ENCODE results near the gene ADAMTS10.
A peak's percentile ranks its signal among the peaks of the same experiment; 100 is the strongest.
"Not testable (repeated sequence)": the region's sequence is repeated elsewhere in the genome, so short reads cannot be mapped to it uniquely, and the experiment has no call there.

The ADAMTS10 gene

DNA sequence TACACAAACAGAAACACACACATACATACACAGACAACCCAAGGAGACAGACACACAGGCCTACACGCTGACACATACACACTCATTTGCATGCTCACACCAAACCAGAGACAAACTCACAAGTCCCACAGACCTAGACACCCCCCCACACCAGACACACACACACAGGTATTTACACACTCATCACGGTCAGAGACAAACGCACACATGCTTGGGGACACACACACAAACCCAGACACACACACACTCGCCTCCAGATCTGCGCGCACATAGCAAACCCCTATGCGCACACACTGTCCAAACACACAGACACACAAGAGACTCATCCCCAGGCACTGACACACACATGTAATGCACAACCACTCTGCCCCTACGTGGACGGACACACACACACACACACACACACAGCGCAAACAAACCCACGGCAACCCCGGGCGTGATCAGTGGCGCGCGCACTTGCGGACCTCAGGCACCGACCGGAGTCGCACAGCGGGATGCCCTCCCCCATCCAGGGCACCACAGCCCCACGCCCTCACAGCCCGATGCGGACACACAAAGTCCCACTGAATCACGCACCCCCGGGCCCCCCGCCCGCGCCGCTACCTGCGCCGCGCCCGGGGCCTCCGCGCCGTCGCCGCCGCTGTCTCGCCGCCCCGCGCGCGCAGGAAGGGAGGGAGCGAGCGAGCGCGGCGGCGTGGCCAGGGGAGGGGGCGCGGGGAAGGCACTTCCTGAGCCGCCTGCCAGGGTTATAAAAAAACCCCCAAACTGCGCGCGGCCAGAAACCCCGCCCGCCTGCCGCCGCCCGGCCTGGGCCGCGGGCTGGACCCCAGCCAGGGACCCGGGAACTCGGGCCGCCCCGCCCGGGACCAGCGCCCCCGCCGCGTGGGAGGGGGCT is at the start of gene ADAMTS10:
Gene ADAMTS10 (minus strand): TSS at position 675 of the 895 bp plus-strand sequence. CDS start 5,005 bp downstream, outside the sequence.
- peak; percentile 52 for DNase-seq

DNA sequence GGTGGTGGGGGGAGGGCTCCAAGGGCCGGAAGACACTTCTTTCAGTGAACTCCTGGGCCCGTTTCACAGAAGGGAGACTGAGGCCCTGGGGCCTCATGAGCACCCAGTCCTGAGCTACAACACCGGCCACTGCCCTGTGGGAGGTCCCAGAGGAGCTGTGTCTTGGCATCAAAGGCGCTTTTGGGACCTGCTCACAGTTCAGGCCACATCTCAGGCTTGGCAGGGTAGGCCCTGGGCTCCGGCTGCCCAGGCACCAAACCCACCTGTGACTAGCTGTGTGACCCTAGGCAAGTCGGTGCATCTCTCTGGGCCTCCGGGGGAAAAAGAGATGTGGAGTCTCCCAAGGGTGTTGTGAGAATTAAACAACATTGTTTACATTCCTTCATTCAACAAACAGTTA is 49.4 kb upstream of the ADAMTS10 start:
- no peak for DNase-seq

DNA sequence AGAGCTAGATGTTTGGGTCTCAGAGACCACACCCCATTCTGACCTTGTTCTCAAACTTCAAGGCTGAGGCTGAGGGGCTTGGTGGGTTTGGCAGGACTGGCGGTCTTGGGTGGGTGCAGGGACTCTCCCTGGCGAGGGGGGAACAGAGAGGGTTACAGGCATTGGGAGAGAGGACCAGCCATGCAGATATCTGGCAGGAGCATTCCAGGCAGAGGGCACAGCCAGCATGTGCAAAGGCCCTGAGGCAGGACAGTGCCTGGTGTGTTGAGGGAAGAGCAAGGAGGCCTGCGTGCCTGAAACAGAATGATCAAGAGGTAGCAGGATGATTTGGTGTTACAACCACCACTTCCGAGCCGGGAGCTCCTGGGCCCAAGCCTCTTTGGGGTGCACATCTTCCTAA is 47.4 kb upstream of the ADAMTS10 start:
- DNase-seq, result no peak

DNA sequence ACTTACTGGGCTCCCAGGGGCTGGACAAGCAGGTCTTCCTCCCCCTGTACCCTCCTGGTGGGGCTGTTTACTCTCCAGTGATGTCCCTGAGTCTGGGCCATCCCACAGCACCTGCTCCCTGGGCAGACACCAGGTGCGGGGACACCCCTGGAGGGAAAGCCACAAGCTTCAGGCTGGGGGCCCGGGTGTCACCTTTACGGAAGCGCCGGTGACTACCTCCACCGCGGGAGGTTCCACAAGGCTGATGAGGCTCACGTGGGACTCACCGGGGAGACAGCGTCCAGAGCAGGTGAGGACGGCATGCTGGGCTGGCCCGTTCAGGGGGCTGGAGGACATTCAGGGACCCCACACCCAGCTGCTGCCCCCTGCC is 44.8 kb upstream of the ADAMTS10 start:
- DNase-seq, result peak; percentile 36

DNA sequence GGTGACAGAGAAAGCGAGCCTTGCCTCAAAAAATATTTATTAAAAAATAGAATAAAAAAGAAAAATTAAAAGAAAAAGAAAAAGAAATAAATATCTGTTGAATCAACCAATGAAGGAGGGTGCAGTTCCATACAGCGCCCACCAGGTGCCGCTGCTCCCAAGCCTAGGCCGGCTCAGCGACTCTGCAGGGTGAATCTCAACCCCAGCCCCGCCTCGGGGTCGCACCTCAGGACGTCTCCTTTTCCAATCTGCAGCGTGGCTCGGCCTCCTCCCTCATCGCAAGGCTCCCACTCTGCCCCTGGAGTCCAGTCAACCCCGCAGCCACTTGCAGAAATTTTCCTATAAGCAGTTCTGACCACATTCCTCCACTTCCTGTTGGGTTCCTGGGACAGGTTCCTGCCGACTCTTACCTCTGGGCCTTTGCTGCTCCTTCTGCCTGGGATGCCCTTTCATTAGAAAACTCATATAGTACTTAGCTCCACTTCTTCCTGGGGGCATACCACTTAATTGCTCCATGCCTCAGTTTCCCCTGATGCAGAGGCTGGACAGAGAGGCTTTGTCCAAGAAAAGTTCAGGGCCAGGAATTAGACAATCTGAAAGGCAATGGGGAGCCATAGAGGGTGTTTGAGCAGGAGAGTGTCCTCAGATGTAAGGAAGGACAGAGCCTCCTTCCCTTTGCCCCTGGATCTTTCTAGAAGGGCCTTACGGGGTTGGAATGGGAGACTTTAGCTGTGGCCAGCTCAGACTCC is 44.2 kb upstream of the ADAMTS10 start:
- peak; percentile 67 for DNase-seq

DNA sequence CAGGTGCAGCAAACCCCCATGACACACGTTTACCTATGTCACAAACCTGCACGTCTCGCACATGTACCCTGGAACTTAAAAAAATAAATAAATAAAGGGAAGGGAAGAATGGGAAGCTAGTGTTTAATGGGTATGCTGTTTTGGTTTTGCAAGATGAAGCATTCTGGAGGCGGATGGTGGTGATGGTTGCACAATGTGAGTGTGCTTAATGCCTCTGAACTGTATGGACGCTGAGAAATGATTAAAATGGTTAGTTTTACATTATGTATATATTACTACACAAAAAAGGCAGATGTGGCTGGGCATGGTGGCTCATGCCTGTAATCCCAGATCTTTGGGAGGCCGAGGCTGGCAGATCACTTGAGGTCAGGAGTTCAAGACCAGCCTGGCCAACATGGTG is 37.7 kb upstream of the ADAMTS10 start:
- DNase-seq, result no peak

DNA sequence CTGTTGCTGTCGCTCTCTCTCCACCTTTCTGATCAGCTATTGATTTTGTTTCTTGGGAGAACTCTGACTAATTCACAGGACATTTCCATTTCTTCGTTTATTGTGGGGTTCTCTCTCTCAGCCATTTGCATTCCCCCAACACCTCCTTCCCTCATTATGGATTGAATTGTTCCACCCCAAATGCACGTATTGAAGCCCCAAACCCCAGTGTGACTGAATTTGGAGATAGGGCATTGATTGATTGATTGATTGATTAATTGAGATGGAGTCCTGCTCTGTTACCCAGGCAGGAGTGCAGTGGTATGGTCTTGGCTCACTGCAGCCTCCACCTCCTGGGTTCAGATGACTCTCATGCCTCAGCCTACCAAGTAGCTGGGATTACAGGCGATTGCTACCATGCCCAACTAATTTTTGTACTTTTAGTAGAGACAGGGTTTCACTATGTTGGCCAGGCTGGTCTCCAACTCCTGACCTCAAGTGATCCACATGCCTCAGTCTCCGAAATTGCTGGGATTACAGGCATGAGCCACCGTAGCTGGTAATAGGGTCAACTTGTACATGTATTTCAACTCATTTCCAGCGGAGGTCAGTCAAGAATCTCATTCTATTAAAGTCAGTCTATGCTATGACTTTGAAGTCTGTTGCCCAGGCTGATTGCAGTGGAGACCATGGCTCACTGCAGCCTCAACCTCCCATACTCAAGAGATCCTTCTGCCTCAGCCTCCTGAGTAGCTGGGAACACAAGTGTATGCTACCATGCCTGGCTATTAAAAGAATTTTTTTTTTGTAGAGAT is 33.5 kb upstream of the ADAMTS10 start:
- no peak for DNase-seq

DNA sequence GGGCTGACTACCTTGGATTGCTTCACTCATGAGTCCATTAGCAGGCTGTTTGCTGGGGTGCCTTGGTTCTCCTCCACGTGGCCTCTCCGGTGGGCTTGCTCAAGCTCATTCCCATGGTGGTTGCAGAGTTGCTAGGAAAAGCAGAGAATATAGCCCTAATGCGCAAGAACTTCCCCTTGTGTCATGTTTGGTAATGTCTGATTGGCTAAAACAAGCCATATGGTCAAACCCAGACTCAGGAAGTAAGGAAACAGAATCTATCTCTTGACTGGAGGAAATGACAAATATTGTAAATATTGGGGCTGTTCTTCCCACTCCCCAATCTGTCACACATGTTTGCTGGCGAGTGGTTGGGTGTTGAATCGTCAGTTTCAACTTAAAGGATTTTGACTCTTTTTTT is 32.0 kb upstream of the ADAMTS10 start:
- DNase-seq, result no peak

DNA sequence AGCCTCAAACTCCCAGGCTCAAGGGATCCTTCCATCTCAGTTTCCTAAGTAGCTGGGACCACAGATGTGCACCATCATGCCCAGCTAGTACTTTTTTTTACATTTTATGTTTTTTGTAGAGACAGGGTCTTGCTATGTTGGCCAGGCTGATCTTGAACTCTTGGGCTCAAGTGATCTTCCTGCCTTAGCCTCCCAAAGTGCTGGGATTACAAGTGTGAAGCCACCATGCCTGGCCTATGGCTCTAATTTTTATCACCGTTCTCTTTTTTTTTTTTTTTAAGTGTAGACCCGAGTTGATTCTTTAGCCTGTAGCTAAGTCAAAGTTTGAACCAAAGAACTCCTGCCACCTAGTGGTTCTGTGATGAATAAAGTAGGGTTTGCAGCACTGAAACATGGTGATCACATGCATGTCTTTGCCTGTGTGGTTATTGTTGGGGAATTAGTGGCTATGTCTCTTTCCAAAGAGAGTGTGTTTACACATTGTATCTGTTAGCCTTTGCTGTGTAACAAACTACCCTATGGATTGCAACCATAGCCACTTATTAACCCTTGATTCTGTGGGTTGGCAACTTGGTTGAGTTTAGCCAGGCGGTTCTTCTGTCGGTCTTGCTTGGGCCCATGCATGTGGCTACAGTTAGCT is 31.5 kb upstream of the ADAMTS10 start:
- no peak for DNase-seq

DNA sequence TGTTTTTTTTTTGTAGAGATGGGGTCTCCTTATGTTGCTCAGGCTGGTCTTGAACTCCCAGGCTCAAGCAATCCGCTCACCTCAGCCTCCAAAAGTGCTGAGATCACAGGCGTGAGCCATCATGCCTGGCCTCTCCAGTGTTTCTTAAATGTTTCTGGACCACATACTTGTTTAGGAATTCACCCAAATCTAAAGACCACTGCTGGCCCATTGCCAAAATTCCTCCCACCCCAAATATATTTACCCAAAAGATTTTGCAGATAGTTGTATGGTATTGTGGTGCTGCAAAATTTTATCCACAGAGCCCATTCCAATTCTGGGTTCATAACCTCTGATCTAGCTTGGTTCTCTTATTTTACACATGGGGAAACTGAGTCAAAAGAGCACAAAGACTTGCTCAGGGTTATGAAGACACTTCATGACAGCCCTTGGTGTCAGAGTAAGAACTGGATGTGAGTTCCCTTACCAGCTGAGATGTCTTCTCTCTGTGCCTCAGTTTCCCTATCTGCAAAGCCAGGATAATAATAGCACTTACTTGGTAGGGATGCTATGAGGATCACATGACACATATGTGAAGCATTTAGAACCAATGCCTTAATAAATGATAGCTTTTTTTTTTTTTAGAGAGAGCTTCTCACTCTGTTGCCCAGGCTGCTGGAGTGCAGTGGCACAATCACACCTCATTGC is 30.8 kb upstream of the ADAMTS10 start:
- no peak for DNase-seq

DNA sequence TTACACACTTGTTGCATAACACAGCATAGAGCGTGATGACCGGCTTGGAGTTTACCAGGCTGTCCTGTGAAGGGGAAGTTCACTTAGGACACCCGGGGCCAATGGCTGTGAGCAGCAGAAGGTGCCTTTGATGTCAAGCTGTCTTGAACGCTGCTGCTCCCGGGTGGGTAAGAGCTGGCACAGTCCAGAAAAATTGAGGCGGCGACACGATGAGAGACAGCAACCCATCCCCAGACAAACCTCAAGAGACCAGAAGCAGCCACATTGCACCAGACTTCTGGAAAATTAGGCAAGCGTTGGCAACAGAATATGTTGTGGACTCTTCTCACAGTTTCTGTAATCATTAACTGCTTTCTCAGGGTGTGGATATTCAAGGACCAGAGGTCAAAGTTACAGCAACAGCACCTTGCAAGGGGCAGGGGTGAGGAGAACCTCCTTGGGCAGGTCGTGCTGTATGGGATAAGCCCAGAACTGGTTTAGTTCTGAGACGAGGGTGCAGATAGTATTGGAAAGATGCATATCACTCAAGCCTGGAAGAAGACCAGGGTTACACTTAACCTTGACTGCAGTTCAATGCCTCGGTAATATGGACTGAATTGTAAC is 30.0 kb upstream of the ADAMTS10 start:
- no peak for DNase-seq

DNA sequence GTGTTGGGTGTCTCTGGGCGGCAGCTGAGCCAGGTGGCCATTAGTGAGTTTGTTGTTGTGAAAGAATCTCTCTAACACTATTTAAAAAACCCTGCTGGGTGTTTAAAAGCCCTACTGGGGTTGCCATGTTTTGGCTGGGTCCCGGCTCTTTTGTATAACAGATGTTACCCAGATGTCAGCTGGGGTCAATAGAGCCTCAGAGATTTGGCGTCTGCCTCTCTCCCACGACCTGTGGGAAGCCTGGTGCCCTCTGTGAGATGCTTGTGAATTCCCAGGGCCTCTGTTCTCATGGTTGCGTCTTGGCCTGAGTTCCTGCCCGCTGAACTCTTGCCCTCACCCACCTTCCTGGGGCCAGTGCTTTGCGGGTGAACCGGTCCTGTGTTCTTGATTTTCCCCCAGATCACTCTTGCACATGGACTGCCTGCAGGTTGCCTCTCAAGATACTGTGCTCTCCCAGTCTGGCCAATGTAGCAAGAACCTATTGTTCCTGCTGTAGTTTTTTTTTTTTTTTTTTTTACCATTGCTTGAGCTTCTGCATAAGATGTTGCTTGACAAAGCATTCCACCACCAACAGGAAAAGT is 29.4 kb upstream of the ADAMTS10 start:
- no peak for DNase-seq

DNA sequence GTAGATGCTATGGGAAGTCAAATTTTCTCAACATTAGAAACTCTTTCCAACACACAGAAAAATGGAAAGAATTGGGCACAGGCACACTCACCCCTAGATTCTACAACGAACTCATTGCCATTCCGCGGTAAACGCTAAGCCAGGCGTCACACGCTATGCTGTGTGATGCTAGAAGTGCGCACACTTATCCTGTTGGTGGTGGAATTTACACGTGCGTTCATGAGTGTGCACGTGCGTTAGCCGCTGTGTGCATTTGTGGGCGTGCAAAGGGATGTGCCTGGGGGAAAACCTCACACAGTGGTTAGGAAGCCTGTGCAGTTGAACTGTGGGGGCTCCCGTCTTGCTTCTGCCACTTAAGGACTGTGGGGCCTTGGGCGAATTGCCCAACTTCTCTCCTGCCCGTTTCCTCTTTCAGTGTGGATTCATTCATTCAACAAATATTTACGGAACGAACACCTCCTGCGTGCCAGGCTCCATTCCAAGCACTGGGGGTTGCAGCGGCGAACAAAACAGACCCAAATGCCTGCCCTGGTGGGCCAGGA is 27.6 kb upstream of the ADAMTS10 start:
- no peak for DNase-seq

DNA sequence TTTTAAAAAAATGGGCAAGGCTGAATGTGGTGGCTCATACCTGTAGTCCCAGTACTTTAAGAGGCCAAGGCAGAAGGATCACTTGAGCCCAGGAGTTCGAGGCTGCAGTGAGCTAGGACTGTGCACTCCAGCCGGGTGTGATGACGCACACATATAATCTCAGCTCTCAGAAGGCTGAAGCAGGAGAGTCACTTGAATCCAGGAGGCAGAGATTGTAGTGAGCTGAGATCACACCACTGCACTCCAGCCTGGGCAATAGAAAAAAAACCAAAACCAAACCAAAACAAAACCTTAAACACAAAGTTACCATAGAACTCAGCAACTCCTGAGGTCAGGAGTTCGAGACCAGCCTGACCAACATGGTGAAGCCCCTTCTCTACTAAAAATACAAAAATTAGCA is 26.6 kb upstream of the ADAMTS10 start:
- DNase-seq, result not testable (repeated sequence)

DNA sequence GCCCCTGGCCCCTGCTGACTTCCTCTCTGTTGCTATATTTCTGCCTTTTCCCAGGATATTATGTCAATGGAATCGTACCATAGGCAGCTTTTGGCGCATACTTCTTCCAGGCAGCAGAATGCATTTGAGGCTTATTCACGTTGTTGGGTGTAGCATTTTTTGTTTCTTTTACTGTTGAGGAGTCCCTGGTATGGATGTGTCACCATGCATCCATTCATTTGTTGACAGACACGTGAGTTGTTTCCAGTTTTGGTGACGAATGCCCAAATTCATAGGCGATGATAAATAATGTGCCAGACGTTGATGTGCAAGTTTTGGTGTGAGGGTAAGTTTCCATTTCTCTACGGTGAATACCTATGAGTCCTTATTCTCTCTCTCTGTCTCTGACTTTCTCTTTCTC is 24.9 kb upstream of the ADAMTS10 start:
- no peak for DNase-seq

DNA sequence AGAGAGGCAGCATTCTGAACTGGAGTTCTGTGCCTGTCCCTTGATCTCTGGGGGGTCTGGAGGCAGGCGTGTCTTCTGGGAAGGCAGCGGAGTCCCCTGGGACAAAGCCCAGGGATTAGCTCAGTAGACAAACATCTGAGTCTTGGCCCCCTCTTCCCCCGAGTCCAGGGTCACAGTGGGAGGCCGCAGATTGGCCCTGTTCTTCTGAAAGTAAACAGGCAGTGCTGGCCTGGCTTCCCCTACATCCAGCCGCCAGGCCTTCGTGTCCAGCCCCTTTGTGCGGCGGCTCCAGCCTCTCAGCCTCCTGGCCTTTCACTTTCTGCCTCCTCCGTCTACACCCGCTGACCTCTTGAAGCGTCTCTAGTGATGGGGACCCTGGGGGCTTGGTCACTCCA is 20.9 kb upstream of the ADAMTS10 start:
- DNase-seq, result no peak

DNA sequence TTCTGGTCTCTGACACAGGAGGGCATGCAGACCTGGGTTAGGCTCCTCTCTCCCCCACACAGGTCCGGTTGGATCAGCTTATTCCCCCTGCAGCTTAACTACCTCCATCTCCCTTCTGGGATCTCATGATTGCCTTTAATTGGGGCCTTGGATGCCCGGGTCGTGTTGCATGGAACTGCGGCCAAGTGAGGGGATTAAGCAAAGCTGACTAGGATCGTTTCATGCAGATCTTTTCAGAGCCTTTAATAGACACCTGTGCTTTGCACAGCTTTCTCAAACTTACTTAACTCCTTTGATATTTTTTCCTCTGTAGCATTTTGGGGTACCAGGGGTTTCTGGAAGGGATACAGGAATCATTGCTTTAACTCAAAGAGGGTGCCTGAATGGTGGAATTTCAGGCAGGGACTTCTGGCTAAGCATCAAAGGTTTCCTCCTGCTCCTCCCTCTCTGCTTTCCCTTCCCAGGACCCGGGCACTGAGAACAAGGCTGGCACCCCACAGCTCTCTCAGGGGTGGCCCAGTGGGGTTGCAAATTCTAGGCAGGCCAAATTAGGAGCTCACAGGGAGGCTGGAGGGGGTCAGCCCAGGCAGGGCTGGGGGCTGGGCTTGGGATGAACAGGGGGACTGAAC is 20.4 kb upstream of the ADAMTS10 start:
- no peak for DNase-seq

DNA sequence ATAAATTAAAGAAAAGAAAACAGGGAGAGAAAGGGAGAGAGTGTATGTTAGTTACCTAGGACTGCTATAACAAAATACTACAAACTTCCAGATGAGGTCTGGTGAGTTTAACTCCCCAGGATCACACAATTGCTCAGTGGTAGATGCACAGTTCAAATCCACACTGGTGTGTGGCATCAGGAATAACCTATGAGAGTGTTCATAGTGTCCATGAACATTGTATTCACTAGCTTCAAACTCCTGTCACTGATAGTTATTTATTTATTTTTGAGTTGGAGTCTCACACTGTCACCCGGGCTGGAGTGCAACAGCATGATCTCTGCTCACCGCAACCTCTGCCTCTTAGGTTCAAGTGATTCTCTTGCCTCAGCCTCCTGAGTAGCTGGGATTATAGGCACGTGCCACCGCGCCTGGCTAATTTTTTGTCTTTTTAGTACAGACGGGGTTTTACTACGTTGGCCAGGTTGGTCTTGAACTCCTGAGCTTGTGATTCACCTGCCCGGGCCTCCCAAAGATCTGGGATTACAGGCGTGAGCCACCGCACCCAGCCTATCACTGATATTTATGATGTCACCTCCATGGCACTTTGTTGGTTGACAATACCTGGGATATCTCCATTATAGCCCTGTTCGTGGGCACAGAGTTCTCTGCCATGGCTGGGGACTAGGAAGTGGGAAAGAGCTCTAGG is 19.6 kb upstream of the ADAMTS10 start, which contains the start of gene NFILZ:
Gene NFILZ (plus strand): TSS at position 638 of the 688 bp plus-strand sequence. CDS start 46,133 bp downstream, outside the sequence.
- DNase-seq, result no peak

DNA sequence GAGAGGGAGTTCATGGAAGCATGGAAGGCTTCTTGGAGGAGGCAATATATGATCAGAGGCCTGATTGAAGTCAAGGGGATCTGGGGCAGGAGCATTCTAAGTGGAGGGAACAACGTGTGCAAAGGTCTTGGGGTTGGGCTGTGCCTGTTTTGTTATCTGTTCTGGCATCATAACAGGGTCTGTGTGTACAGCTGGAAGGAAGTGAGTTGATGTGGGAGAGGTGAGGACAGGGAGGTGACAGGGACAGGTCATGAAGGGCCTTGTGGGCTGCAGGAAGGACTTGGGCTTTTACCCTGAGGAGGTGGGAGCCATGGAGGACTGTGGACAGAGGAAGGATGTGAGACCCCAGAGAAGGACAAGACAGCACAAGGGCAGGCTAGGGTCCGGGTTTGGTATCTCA is 18.7 kb upstream of the ADAMTS10 start:
- no peak for DNase-seq

DNA sequence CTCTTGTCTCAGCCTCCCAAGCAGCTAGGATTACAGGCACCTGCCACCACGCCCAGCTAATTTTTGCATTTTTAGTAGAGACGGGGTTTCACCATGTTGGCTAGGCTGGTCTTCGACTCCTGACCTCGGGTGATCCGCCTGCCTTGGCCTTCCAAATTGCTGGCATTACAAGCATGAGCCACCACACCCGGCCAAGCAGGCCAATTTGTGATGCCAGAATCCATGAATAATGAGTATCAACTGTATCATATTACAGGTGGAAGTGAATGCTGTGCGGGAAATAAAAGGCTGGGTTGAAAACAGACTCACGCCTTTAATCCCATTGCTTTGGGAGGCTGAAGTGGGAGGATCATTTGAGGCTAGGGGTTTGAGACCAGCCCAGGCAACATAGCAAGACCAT is 16.3 kb upstream of the ADAMTS10 start:
- no peak for DNase-seq
